8988T (cell line): ENCODE measurements around the gene AS3MT.
"Not testable (repeated sequence)": the region's sequence is repeated elsewhere in the genome, so short reads cannot be mapped to it uniquely, and the experiment has no call there.

Experiments
- DNase-seq: peaks from one replicate; pipeline ENCODE4 v3.0.0; 2011

The AS3MT gene, protein sequence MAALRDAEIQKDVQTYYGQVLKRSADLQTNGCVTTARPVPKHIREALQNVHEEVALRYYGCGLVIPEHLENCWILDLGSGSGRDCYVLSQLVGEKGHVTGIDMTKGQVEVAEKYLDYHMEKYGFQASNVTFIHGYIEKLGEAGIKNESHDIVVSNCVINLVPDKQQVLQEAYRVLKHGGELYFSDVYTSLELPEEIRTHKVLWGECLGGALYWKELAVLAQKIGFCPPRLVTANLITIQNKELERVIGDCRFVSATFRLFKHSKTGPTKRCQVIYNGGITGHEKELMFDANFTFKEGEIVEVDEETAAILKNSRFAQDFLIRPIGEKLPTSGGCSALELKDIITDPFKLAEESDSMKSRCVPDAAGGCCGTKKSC

DNA sequence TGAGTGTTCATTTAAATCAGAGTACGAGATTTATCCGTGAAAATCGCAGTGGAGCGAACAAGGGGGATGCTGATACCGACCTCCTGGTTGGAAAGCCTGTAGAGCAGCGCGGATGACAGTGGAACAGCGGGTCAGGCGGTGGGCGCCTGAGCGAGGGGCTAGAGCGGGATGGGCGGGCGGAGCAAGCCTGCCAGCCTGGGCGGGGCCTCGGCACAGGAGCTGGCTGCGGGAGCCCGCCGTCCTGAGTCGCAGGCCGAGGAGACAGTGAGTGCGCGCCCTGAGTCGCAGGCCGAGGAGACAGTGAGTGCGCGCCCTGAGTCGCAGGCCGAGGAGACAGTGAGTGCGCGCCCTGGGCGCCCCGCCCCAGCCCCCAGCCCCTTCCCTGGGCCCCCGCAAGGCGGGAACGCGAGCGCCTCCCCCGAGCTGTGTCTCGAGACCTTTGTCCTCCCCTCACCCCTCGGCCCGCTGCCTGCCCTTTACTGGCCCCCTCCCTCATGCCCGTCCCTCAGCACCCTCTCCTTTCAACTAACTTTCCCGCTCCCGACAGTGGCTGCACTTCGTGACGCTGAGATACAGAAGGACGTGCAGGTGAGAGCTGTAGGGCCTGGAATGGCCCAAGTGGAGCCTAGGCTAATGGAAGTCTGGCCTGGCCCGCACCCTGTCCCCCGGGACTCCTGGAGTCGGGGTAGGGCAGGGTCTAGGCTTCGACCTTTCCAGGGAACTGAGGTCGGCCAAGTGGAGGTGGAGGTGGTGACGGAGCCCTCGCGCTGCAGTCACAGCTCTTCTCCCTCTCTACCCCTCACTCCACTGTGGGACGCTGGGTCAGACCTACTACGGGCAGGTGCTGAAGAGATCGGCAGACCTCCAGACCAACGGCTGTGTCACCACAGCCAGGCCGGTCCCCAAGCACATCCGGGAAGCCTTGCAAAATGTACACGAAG, at the start of gene AS3MT:
Gene AS3MT, plus strand, starts transcription at position 213 of the 941 bp plus-strand sequence. Its CDS starts 123 bp downstream, at position 336.
- peak; percentile 28 for DNase-seq

DNA sequence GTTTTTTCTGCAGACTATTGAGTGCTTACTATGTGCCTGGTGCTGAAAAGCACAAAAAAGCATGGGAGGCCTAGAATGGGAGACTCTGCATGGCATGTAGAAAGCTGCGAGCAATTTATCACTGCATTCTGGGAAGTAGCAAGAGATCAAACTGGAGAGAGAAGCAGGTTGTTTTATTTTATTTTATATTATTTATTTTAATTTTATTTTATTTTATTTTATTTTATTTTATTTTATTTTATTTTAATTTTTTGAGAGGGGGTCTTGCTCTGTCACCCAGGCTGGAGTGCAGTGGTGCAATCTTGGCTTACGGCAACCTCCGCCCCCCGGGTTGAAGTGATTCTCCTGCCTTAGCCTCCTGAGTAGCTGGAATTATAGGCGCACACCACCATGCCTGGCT, 49.3 kb upstream of the AS3MT start:
- DNase-seq, result not testable (repeated sequence)

DNA sequence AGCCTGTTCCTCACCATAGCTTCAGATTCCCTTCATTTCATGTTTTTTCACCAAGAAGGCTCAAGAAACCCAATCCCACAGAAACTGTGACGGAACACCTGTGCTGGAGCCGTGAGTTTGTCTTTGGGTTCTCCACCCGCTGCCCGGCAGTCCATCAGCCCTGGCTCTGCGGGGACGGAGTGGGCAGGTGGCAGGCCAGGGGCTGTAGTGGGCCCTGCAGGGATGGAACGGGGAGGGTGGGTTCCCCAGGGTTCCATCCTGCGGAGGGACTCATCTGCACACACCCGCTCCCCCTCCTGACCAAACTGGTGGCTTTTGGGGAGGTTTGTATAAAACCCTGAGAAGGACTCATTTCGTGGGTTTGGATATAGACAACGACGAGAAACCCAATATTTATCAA, 47.0 kb upstream of the AS3MT start:
- no peak for DNase-seq

DNA sequence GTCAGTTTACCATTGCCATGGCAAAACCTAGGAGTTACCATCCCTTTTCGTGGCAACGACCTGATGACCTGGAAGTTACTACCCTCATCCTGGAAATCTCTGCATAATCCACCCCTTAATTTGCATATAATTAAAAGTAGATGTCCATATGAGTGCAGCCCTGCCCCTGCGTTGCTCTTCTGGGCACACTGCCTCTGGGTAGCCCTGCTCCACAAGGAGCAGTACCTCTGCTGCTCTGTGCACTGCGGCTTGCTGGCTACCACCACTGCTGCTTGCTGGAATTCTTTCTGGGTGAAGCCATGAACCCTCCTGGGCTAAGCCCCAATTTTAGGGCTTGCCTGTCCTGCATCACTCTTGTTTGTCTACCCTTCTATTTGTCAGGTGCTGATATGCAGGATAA, 44.6 kb upstream of the AS3MT start:
- no peak for DNase-seq

DNA sequence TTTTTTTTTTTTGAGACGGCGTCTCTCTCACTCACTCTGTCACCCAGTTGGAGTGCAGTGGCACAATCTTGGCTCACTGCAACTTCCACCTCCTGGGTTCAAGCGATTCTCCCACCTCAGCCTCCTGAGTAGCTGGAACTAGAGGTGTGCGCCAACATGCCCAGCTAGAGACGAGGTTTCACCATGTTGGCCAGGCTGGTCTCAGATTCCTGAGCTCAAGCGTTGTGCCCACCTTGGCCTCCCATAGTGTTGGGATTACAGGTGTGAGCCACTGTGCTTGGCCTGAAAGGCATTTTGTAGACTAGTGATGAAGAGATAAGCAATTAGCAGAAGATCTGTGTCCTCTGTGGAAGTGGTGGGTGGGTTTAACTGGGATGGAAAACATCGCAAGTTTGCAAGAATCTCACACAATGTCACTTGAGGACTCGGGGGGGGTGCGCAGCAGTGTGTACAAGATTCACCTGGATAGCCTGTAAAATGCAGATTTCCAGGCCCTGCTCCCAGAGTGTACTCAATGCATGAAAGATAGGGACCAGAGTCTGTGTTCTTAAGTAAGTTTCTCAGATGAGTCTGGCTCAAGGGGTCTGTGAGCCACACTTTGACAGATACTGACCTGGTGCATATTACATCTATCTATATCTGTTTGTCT, 43.0 kb upstream of the AS3MT start:
- no peak for DNase-seq

DNA sequence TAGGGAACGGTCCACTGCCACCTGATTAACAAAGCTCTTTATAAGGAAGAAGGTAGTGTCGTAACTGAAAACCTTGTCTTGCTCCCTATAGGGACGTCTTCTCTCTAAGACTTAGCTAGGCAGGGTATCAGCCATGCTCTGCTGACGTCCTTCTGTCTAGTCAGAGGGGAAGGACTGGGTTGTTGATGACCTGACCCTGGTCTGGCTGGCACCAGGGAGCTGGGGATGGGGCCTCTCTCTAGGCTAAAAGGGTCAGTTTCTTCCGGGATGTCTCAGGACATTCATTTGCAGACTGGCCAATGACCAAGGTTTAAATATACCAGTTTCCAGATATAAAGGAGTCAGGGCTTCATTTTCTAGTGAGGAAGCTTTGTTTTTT, 41.7 kb upstream of the AS3MT start:
- no peak for DNase-seq

DNA sequence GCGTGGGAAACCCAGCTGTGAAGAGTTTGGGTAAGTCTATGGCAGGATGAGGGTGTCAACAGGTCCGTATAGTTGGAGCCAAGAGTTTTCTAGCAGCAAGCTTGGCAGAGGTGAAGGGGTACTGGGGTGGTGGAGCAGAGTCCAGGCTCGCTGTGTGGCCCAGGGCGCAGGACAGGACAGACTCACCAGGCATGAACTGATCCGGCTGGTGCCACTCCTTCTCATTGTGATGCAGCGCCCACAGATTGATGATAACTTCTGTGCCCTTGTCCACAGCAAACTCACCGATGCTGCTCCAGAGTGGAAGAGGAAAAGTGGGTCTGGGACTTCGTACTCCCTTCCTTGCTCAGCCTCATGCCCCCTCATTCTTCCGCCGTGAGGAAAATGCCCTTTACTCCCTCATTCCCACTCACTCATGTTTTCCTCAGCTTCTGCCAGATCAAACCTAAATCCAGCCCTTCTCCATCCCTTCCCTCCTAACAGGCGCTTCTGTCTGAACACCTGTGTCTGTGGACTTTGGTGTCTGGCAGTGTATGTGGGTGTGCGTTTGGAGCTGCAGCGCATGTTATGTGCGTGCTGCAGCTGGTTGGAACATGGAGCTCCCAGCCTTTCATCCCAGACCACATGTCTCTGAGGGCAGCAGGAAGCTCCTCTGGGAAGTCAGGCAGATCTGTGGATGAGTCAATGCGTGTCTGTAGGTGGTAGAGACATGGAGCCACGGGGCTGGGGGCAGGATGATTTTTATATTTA, 37.8 kb upstream of the AS3MT start:
- no peak for DNase-seq

DNA sequence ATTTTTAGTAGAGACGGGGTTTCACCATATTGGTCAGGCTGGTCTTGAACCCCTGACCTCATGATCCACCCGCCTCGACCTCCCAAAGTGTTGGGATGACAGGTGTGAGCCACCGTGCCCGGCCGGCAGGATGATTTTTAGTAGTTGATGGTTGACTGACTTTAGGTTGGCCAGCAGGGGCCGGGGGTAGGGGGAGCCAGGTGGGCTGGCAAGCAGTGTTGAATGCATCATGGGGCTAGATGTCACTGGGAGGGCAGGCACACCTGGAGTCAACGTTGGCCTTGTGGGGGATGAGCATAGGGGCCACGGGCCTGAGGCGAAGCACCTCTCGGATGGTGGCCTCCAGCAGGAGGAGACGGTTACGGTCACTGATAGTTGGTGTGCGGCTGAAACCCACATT, 37.0 kb upstream of the AS3MT start:
- DNase-seq, result no peak

DNA sequence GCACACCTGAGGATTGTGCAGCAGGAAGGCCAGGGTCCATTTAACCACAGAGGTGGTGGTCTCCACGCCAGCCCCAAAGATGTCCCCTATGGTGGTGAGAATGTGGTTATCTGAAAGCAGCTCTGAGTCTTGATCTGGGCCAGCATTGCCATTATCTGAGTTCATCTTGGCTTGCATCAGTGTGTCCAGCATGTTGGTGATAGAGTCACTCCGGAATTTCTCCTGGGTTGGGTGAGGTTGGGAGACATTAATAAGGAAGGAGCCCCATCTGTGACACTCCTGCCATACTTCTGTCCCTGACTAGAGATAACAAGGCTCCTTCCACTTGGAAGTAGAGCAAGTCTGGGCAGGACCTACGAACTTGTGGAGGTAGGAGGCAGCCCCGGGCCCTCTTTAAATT, 36.3 kb upstream of the AS3MT start:
- no peak for DNase-seq

DNA sequence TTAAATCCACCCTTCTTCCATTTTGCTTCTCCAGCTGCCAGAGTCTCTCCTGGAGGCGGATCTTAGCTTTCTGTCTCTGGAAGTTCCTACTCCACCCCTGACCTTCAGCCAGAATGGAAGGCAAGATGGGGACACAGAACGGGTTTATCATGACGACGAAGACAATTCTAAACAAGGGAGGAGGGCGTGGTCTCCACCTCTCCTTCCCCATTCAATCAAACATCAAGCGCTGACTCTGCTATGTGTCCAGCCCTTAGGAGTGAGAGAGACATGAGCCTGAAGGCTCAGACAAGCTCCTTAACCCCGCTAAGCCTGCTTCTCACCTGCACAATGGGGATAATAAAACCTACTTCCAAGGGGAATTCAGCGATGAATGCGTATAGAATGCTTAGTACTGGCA, 35.1 kb upstream of the AS3MT start:
- no peak for DNase-seq

DNA sequence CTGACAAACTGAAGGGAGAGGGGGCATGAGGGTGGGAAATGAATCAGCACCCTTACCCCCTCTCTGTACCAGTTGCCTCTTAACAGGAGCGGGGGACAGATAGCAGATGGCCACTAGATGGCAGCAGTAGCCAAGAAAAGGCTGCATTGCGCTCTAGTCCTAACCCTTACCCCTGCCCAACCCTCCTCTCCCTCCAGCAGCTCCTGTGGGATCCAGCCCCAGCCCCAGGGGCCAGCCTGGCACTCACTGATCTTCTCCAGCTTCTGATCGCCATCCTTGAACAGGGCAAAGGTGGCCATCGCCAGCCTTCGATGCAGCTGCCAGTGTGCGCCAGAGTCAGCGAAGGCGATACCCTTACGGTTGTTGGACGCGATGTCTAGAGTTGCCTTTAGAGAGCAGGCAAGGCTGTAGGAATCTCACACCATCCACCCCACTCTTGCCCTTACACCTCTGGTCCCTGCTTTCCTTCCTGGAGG, 34.2 kb upstream of the AS3MT start:
- peak; percentile 65 for DNase-seq

DNA sequence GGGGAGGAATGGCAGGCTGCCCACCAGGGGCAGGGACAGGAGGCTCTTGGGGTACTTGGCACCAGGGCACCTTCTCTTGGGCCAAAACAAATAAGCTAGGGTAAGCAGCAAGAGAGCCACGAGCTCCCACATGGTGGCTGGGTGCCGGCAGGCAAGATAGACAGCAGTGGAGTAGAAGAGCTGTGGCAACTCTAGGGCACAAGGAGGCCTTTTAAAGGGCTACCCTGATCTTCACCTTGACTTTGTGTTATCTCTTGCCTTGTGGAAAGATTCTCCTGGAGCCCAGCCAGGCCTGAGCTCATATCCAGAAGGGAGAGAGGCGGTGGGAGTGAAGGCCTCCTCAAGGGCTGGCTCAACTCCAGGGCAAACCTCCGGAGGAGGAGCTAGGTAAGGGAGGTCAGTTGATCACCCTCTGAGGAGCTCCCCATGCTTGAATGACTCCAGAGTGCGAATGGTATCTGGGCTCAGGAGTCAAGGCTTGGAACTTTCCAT, 32.0 kb upstream of the AS3MT start, which contains the start of gene CYP17A1:
Gene CYP17A1, minus strand, starts transcription at position 184 of the 492 bp plus-strand sequence. Its CDS starts 52 bp downstream, at position 132.
- no peak for DNase-seq

DNA sequence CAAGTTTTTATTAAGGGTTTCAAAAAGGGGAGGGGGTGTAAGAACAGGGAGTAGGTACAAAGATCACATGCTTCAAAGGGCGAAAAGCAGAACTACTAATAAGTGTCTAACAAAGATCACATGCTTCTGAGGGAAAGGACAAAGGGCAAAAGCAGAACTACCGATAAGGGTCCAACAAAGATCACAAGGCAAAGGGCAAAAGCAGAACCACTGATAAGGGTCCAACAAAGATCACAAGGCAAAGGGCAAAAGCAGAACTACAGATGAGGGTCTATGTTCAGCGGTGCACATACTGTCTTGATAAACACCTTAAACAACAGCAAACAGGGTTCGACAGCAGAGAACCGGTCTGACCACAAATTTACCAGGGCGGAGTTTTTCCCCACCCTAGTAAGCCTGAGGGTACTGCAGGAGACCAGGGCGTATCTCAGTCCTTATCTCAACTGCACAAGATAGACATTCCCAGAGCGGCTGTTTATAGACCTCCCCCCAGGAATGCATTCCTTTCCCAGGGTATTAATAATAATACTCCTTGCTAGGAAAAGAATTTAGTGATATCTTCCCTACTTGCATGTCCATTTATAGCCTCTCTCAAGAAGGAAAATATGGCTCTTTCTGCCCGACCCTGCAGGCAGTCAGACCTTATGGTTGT, 30.9 kb upstream of the AS3MT start:
- DNase-seq, result not testable (repeated sequence)

DNA sequence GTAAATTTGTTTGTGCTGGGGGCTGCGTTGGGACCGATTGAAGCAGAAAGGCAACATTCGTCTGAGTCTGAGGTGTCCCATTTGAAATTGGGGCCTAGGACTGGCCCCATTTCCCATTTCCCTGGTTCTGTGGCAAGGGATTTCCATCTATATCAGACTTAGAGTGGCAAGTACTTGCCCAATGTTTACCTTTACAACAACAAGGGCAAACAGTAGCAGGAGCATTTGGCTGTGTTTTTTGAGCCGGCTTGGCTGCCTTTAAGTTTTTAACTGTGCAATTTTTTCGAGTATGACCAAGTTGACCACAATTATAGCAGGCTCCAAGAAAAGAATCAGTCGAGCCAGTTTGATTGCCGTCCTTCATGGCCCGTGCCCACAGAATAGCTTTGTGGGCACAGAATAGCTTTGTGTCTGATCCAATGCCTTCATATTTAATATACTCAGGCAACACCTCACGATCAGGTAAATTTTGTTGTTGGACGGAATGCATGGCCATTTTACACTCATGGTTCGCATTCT, 27.4 kb upstream of the AS3MT start:
- DNase-seq, result no peak

DNA sequence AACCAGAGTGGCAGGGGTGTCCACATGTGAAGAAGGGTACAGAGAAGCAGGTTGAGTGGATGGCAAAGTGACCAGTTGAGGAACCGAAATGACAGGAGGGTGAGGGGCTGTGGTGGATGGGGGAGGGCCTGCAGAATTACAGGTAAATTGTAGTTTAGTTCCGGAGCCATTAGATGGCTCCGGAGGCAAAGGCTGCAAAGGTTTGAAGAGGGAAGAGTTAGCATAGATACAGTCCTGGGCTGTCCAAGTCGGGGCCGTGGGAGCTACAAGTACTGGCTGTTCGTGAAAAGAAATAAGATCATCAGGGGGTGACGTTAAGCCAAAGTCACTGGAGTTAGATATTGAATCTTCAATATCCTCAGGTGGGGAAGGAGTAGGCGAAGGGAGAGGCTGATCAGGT, 26.1 kb upstream of the AS3MT start:
- not testable (repeated sequence) for DNase-seq

DNA sequence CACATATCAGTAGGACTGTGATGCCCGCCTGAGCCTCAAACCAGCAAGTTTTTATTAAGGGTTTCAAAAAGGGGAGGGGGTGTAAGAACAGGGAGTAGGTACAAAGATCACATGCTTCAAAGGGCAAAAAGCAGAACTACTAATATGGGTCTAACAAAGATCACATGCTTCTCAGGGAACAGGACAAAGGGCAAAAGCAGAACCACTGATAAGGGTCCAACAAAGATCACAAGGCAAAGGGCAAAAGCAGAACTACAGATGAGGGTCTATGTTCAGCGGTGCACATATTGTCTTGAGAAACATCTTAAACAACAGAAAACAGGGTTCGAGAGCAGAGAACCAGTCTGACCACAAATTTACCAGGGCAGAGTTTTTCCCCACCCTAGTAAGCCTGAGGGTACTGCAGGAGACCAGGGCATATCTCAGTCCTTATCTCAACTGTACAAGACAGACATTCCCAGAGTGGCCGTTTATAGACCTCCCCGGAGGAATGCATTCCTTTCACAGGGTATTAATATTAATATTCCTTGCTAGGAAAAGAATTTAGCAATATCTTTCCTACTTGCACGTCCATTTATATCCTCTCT, 25.0 kb upstream of the AS3MT start:
- not testable (repeated sequence) for DNase-seq

DNA sequence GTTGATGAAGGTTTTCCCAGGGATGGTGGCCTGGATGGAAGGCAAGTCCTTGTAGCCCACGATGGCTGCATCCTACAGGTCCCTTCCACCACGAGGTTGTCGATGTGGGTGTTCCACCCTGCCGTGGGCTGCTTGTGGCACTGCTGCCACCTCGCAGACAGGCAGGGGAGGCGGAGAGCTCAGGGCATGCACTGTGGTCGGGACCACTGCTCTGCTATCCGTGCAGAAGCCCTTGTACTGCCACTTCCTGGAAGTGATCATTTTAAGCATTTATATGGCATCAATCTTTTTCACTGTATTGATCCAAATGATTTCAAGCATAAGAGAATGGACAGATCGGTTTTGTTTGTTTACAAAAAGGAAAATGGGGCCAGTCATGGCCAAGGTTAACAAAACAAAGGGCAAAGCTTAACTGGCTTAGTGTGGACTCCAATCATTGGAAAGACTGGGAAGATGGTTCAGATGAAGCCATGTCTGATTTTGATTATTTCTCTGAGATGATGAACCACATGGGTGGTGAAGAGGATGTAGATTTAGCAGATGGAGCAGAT, 23.8 kb upstream of the AS3MT start:
- no peak for DNase-seq

DNA sequence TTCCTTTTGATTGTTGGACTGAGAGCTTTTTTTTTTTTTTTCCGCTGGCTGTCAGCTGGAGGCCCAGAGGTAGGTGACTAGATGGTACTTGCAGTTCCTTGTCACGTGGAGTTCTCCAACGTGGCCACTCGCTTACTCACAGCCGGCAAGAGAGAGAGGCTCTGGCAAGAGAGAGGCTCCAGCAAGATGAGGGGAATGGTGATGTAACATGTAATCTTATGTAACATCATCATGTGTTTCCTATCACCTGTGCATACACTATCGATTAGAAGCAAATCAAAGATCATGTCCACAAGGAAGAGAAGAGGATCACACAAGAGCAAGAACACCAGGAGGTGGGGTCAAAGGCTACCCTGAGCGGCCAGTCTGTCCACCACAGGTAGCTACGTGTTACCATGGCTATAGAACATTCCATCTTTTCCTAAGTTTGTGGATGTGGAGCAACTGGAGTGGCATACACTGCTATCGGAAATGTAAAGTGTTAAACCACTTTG, 19.2 kb upstream of the AS3MT start:
- DNase-seq, result no peak

DNA sequence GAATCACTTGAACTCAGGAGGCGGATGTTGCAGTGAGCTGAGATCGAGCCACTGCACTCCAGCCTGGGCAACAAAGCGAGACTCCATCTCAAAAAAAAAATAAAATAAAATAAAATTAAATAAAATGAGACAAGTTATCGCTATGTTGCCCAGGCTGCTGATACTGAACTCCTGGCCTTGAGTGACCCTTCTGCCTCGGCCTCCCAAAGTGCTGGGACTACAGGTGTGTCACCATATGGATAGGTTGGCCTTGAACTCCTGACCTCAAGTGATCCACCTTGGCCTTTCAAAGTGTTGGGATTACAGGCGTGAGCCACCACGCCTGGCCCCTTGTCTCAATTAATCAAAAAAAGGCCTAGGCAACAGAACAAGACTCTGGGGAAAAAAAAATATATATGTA, 16.0 kb upstream of the AS3MT start:
- not testable (repeated sequence) for DNase-seq

DNA sequence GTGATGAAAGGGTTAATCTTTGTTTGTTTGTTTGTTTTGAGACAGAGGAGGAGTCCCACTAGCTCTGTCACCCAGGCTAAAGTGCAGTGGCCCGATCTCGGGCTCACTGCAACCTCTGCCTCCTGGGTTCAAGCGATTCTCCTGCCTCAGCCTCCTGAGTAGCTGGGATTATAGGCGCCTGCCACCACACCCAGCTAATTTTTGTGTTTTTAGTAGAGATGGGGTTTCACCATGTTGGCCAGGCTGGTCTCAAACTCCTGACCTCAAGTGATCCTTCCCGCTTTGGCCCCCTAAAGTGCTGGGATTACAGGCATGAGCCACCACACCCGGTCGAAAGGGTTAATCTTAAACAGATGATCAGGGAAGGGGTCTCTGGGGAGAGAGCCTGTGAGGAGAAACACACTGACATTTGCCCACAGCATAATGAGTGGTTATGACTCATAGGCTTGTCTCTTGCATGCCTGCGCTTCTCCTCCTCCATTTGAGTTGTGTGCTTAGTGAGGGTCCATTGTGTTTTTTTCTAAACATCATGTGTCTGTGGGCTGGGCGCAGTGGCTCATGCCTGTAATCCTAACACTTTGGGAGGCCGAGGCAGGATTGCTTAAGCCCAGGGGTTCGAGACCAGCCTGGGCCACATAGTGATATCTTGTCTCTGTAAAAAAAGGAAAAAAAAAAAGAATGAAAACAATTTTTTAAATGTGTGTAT, 13.4 kb upstream of the AS3MT start:
- DNase-seq, result not testable (repeated sequence)
